ENCODE results near the gene PCDHGA6.
"Not testable (repeated sequence)": the region's sequence is repeated elsewhere in the genome, so short reads cannot be mapped to it uniquely, and the experiment has no call there.

The PCDHGA6 gene

DNA sequence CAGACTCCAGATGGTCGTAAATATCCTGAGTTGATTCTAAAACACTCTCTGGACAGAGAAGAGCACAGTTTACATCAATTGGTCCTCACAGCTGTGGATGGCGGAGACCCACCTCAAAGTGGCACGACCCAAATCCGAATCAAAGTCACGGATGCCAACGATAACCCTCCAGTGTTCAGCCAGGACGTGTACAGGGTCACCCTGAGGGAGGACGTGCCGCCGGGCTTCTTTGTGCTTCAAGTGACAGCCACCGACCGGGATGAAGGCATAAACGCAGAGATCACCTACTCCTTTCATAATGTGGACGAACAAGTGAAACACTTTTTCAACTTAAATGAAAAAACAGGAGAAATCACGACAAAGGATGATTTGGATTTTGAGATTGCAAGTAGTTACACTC, 13.0 kb upstream of the PCDHGA6 start:
- no peak for ATAC-seq

DNA sequence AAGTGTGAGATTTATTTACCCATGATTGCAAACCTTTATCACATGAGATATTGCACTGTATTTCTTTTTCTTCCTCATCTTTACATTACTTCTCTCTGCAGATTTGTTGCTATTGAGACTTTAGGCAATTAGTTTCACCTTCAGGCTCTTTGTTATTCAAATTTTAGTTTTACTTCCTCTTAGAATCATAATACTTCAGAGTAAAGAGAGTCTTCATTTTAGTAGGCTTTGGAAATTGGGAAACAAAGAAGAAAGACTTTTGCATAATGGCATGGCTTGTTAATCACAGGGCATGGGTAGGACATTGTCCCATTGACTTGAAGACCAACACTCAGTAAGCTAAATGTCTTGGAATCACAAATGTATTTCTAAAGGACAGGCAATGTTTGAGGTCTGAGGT, 11.0 kb upstream of the PCDHGA6 start:
- no peak for ATAC-seq

DNA sequence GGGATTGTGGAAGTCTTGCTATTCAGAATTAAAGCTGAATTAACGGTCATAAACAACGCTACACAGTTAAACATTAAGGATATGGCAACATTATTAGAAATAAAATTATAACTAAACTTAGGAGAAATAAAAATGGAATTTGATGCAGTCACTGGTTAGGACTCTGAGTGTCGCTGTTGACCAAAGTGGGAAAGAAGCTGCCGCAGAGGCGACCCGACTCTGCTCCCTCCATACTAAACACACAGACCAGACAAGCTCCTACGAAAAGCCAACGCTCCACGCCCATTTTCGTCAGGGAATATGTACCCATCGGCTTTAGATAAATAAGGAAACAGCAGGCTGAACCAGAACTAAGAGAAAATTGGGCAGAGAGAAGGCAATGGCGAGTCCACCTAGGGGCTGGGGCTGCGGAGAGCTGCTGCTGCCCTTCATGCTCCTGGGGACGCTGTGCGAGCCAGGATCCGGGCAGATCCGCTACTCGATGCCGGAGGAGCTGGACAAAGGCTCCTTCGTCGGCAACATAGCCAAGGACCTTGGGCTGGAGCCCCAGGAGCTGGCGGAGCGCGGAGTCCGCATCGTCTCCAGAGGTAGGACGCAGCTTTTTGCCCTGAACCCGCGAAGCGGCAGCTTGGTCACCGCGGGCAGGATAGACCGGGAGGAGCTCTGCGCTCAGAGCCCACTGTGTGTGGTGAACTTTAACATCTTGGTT, 9.6 kb upstream of the PCDHGA6 start, which contains the start of gene PCDHGA5:
PCDHGA5 (plus strand) TSS at position 211 of the 709 bp plus-strand sequence; CDS start at position 380, 169 bp downstream.
- ATAC-seq: no peak

DNA sequence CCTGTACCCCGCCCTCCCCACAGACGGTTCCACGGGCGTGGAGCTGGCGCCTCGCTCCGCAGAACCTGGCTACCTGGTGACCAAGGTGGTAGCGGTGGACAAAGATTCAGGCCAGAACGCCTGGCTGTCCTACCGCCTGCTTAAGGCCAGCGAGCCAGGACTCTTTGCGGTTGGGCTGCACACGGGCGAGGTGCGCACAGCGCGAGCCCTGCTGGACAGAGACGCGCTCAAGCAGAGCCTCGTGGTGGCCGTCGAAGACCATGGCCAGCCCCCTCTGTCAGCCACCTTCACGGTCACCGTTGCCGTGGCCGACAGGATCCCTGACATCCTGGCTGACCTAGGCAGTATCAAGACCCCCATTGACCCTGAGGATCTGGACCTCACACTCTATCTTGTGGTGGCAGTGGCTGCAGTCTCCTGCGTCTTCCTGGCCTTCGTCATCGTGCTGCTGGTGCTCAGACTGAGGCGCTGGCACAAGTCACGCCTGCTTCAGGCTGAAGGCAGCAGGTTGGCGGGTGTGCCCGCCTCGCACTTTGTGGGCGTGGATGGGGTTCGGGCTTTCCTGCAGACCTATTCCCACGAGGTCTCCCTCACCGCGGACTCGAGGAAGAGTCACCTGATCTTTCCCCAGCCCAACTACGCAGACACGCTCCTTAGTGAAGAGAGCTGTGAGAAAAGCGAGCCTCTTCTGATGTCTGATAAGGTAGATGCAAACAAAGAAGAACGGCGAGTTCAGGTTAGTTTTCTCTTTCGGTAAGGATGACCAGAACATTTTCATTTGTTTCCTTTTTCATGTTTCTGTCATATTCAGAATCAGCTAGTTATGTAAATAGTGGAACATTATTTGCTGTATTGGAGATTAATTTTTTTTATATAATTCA, 7.4 kb upstream of the PCDHGA6 start:
- no peak for ATAC-seq

DNA sequence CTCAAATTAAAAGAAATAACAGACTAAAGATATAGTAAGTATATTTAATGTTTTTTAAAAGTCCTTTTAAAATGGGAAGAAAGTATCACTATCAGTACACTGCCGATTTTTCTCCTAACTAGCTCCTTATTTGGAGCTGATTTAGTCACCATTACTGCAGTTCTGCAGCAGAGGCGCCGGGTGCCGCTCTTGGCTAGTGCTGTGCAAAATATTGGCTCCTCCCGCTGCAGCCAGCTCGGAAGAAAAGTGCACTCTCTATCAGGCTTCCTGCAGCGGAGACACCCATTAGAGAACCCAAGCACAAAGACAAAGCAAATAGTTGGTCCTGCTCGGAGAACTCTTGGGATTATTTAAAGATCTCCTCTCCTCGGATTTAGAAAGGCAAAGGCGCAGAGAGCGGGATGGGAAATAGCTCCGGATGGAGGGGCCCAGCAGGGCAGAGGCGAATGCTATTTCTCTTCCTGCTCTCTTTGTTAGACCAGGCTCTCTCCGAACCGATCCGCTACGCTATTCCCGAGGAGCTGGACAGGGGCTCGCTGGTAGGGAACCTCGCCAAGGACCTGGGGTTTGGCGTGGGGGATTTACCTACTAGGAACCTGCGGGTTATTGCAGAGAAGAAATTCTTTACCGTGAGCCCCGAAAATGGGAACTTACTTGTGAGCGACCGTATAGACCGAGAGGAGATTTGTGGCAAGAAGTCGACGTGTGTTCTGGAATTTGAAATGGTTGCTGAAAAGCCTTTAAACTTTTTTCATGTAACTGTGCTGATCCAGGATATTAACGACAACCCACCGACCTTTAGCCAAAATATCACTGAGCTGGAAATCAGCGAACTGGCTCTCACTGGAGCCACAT, 3.5 kb upstream of the PCDHGA6 start, which contains the start of gene PCDHGB3:
PCDHGB3 (plus strand) TSS at position 249 of the 855 bp plus-strand sequence; CDS start at position 402, 153 bp downstream.
- ATAC-seq: peak; percentile 60 to 68

DNA sequence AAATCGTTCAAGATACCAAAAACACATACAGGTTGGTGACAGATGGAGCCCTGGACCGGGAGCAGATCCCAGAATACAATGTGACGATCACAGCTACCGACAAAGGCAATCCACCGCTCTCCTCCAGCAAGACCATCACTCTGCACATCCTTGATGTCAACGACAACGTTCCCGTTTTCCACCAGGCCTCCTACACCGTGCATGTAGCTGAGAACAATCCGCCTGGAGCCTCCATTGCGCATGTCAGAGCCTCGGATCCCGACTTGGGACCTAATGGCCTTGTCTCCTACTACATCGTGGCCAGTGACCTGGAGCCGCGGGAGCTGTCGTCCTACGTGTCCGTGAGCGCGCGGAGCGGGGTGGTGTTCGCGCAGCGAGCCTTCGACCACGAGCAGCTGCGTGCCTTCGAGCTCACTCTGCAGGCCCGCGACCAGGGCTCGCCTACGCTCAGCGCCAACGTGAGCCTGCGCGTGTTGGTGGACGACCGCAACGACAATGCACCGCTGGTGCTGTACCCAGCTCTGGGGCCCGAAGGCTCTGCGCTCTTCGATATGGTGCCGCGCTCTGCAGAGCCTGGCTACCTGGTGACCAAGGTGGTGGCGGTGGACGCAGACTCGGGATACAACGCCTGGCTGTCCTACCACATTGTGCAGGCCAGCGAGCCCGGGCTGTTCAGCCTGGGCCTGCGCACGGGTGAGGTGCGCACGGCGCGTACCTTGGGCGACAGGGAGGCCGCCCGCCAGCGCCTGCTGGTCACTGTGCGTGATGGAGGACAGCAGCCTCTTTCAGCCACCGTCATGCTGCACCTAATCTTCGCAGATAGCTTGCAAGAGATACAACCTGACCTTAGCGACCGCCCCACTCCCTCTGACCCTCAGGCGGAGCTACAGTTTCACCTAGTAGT, 1.9 kb upstream of the PCDHGA6 start:
- no peak for ATAC-seq

DNA sequence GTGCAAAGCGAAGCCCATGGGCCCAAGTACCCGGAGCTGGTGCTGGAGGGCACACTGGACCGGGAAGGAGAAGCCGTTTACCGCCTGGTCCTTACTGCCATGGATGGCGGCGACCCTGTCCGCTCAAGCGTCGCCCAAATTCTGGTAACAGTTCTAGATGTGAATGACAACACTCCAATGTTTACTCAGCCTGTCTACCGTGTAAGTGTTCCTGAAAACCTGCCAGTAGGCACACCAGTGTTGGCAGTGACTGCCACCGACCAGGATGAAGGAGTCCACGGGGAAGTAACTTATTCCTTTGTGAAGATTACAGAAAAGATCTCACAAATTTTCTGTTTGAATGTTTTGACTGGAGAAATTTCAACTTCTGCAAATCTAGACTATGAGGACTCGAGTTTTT, 936 bp downstream of the PCDHGA6 start:
- ATAC-seq: no peak

DNA sequence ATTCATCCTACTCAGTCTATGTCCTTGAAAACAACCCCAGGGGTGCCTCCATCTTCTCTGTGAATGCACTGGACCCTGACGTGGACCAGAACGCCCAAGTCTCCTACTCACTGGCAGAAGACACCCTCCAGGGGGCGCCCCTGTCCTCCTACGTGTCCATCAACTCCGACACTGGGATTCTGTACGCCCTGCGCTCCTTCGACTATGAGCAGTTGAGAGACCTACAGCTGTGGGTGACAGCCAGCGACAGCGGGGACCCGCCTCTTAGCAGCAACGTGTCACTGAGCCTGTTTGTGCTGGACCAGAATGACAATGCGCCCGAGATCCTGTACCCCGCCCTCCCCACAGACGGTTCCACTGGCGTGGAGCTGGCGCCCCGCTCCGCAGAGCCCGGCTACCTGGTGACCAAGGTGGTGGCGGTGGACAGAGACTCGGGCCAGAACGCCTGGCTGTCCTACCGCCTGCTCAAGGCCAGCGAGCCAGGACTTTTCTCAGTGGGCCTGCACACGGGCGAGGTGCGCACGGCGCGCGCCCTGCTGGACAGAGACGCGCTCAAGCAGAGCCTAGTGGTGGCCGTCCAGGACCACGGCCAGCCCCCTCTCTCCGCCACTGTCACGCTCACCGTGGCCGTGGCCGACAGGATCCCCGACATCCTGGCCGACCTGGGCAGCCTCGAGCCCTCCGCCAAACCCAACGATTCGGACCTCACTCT, 1.9 kb downstream of the PCDHGA6 start:
- not testable (repeated sequence) for ATAC-seq

DNA sequence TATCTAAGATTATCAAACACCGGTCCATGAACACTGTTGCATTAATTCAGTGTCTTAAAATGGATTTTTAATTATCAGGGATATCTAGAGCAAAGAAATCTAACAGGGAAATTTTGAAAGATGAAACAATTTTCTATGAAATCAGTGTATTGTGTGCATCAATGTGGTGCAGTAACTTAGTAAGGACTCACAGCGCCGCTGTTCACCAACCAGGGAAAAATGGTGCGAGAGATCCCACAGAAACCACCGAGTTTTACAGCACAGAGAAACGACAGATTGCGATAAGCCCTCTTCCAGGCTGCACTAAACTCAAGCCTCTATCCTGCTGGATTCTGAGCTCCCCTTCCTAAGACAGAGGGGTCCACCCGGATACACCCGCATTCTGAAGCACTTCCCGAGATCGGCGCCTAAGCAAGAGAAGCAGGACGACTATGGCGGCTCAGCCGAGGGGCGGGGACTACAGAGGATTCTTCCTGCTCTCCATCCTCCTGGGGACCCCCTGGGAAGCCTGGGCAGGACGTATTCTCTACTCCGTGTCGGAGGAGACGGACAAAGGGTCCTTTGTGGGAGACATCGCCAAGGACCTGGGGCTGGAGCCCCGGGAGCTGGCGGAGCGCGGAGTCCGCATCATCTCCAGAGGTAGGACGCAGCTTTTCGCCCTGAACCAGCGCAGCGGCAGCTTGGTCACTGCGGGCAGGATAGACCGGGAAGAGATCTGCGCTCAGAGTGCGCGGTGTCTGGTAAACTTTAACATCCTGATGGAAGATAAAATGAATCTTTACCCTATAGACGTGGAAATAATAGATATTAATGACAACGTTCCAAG, 9.0 kb downstream of the PCDHGA6 start, which contains the start of gene PCDHGA7:
PCDHGA7 (plus strand) TSS at position 274 of the 826 bp plus-strand sequence; CDS start at position 432, 158 bp downstream.
- no peak for ATAC-seq

DNA sequence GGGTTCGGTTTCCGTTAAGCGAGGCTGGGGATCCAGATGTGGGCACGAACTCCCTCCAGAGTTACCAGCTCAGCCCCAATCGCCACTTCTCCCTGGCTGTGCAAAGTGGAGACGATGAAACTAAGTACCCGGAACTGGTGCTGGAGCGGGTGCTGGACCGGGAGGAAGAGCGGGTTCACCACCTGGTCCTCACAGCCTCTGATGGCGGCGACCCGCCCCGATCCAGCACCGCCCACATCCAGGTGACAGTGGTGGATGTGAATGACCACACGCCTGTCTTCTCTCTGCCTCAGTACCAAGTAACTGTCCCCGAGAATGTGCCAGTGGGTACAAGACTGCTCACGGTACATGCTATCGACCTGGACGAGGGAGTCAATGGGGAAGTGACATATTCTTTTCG, 9.7 kb downstream of the PCDHGA6 start:
- no peak for ATAC-seq

DNA sequence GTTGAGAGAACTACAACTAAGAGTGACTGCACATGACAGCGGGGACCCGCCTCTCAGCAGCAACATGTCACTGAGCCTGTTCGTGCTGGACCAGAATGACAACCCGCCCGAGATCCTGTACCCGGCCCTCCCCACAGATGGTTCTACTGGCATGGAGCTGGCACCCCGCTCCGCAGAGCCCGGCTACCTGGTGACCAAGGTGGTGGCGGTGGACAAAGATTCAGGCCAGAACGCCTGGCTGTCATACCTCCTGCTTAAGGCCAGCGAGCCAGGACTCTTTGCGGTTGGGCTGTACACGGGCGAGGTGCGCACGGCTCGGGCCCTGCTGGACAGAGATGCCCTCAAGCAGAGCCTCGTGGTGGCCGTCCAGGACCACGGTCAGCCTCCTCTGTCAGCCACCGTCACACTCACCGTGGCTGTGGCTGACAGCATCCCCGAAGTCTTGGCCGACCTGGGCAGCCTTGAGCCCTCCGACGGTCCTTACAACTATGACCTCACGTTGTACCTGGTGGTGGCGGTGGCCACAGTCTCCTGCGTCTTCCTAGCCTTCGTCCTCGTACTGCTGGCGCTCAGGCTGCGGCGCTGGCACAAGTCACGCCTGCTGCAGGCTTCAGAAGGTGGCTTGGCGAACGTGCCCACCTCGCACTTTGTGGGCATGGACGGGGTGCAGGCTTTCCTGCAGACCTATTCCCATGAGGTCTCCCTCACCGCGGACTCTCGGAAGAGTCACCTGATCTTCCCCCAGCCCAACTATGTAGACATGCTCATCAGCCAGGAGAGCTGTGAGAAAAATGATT, 11.0 kb downstream of the PCDHGA6 start:
- ATAC-seq: no peak

DNA sequence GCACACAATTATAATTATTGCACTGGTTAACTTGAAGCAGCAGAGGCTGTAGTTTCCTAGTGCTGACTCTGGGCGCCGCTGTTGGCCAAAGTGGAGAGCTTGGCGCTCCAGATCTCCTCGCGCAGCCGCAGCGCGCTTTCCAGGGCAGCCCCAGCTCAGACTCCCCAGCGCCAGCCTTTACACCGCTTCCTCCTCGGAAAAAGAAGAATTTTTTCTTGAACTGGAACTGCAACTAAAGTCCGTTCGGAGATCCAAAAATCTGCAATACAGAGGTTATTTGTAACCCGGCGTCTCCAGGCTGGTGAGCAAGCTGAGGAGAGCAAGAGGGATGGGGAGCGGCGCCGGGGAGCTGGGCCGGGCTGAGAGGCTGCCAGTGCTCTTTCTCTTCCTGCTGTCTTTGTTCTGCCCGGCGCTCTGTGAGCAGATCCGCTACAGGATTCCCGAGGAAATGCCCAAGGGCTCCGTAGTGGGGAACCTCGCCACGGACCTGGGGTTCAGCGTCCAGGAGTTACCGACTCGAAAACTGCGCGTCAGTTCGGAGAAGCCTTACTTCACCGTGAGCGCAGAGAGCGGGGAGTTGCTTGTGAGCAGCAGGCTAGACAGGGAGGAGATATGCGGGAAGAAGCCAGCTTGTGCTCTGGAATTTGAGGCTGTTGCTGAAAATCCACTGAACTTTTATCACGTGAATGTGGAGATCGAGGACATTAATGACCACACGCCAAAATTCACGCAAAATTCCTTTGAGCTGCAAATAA, 14.0 kb downstream of the PCDHGA6 start, which contains the start of gene PCDHGB4:
PCDHGB4 (plus strand) TSS at position 142 of the 755 bp plus-strand sequence; CDS start at position 329, 187 bp downstream.
- ATAC-seq: not testable (repeated sequence)

DNA sequence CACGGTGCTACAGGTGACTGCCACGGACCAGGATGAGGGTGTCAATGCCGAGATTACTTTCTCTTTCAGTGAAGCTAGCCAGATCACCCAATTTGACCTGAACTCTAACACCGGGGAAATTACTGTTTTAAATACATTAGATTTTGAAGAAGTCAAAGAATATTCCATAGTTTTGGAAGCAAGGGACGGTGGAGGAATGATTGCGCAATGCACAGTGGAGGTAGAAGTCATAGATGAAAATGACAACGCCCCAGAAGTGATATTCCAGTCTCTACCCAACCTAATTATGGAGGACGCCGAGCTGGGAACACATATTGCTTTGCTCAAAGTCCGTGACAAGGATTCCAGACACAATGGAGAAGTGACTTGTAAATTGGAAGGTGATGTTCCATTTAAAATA, 15.0 kb downstream of the PCDHGA6 start:
- no peak for ATAC-seq

DNA sequence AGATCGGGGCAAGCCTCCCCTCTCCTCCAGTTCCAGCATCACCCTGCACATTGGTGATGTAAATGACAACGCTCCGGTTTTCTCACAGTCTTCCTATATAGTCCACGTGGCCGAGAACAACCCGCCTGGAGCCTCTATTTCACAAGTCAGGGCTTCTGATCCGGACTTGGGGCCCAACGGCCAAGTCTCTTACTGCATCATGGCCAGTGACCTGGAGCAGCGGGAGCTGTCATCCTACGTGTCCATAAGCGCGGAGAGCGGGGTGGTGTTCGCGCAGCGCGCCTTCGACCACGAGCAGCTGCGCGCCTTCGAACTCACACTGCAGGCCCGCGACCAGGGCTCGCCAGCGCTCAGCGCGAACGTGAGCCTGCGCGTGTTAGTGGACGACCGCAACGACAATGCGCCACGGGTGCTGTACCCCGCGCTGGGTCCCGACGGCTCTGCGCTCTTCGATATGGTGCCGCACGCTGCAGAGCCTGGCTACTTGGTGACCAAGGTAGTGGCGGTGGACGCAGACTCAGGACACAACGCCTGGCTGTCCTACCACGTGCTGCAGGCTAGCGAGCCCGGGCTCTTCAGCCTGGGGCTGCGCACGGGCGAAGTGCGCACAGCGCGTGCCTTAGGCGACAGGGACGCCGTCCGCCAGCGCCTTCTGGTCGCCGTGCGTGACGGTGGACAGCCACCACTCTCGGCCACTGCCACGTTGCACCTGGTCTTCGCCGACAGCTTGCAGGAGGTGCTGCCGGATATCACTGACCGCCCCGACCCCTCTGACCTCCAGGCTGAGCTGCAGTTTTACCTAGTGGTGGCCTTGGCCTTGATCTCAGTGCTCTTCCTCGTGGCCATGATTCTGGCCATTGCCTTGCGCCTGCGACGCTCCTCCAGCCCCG, 15.7 kb downstream of the PCDHGA6 start:
- no peak for ATAC-seq

DNA sequence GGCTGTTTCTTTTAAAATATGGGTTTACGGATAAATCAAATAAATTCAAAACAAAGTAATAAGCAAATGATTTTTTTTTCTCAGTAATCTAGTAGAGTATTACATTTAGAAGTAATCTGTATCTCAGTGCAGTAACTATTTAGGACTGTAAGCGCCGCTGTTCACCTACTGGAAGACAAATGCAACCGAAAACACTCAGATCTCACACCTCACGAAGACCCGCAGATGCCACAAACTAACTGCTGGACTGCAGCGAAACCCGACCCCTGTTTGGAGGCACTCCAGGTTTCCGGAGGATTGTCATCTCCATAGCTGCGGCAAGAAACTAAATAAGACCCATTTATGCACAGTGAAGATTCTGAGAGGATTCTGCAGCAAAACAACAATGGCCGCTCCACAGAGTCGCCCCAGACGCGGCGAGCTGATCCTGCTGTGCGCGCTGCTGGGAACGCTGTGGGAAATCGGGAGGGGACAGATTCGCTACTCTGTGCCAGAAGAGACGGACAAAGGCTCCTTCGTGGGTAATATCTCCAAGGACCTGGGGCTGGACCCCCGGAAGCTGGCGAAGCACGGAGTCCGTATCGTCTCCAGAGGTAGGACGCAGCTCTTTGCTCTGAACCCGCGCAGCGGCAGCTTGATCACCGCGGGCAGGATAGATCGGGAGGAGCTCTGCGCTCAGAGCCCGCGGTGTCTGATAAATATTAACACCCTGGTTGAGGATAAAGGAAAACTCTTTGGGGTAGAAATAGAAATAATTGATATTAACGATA, 18.9 kb downstream of the PCDHGA6 start, which contains the start of gene PCDHGA8:
PCDHGA8 (plus strand) TSS at position 205 of the 770 bp plus-strand sequence; CDS start at position 386, 181 bp downstream.
- ATAC-seq: no peak

DNA sequence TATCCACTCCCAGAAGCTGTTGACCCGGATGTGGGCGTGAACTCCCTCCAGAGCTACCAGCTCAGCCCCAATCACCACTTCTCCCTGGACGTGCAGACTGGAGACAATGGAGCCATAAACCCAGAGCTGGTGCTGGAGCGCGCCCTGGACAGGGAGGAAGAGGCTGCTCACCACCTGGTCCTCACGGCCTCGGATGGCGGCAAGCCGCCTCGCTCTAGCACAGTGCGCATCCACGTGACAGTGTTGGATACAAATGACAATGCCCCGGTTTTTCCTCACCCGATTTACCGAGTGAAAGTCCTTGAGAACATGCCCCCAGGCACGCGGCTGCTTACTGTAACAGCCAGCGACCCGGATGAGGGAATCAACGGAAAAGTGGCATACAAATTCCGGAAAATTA, 19.6 kb downstream of the PCDHGA6 start:
- ATAC-seq: no peak

Measured in activated CD4-positive, CD25-positive, alpha-beta regulatory T cell treated with anti-CD3 and anti-CD28 coated beads, Interleukin-2, amount 50 U/mL, for 24 hours (primary cell).